ENCODE data around the gene ZNF648.

- TF ChIP-seq FOXP2 (optimal IDR thresholded peaks at IDR 0.05; ENCODE audit: borderline replicate concordance, extremely low read depth, extremely low read length, insufficient read depth) (no peak), POLR2AphosphoS5 (IDR thresholded peaks at IDR 0.05; ENCODE audit: low read depth, low read length) (no peak), SIN3A (IDR thresholded peaks at IDR 0.05; ENCODE audit: borderline replicate concordance, insufficient read depth, low read length) (no peak), REST (IDR thresholded peaks at IDR 0.05; ENCODE audit: insufficient read depth in 1 of 2, low read depth in 2 of 2, low read length in 2 of 2) (no peak), TAF1 (IDR thresholded peaks at IDR 0.05; ENCODE audit: borderline replicate concordance, insufficient read depth, low read length) (no peak)
Measured at GRCh38 chr1:182087719-182088350, 26.3 kb upstream of the ZNF648 start.

All from PFSK-1 (cell line).